Measurements from ENCODE around the gene PRPS1.

PRPS1 gene

DNA sequence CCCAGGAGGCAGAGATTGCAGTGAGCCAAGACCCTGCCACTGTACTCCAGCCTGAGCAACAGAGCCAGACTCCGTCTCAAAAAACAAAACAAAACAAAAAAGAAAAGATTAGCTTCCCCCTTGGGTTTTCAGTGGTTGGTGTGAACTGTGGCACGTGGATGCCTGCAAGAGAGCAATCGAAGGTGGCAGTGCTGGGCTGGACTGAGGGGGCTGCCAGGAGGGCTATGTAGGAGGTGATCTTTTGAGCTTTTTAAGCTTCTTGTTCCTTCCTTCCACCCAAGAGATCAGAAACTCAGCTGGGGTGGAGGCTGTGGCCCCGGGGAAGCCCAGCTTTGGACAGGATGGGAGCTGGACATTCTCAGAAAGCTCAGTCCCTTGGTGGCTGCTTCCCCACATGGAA lies 49.6 kb downstream of the PRPS1 start:
- TF ChIP-seq L3MBTL2 (conservative IDR thresholded peaks at IDR 0.05), result peak; percentile 52
- no peak for TF ChIP-seq SP1 (IDR thresholded peaks at IDR 0.05)
- ChIA-PET CTCF (interaction anchor here (0.8 to 7.5 kb wide), 4 partner anchors 18 to 98 kb away, joined by 3 to 86 read pairs (median 4); partner anchors contain the start of genes NCBP2L and TSC22D3), POLR2A (interaction anchor here (0.5 to 23.6 kb wide), 15 partner anchors 9 to 101 kb away, joined by 3 to 724 read pairs (median 6); partner anchors contain the start of genes NCBP2L and TSC22D3)
- no peak for DNase-seq (ENCODE audit: extremely low spot score)

DNA sequence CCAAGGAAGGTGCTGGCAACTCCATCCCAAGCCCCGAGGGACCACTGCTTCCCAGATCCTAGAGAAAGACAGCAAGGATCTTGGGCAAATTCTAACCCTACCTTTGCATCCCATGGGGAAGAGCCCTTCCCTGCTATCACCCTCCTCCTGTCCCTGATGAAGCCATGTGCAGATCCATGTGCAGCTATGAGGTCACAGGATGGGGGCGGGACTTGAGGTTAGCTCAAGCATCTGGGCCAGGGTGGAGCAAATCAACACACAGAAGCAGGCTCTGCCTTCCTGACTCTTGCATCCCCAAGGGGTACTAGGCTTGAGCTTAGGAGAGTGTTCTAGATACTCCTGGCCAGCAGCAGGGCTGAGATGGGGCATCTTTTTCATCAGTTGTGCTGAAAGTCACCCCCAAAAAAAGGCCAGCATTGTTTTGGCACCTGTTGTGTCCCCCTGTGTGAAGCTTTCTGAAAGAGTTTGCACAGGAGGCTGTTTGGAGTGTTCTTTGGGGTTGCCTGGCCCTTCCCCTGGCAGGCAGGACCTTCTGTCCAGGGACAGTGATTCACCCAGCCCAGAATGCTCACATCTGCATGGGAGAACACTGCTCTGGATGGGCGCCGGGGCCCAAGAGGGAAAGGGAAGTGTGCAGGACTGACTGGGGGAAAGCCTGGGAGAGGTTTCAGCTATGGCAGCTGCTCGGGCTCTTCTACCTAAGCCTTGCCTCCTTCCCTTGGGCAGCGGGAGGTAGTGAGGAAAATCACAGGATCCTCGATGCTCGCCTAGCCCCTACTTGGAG lies 50.8 kb downstream of the PRPS1 start:
- POLR2A ChIA-PET, result interaction anchor here (0.7 to 23.6 kb wide), 10 partner anchors 8 to 97 kb away, joined by 3 to 724 read pairs (median 10); partner anchors contain the start of genes NCBP2L, PRPS1 and TSC22D3
- CTCF ChIA-PET, result interaction anchor here (0.8 to 7.5 kb wide), 4 partner anchors 16 to 97 kb away, joined by 4 to 86 read pairs (median 4); partner anchors contain the start of genes NCBP2L and TSC22D3
- no peak for TF ChIP-seq TARDBP (IDR thresholded peaks at IDR 0.05)
- TF ChIP-seq L3MBTL2 (conservative IDR thresholded peaks at IDR 0.05), result no peak
- no peak for TF ChIP-seq FOXA1 (IDR thresholded peaks at IDR 0.05)
- no peak for TF ChIP-seq BHLHE40 (IDR thresholded peaks at IDR 0.05; ENCODE audit: borderline replicate concordance)
- TF ChIP-seq FOXK2 (IDR thresholded peaks at IDR 0.05), result no peak
- no peak for TF ChIP-seq ZNF384 (IDR thresholded peaks at IDR 0.05)
- no peak for TF ChIP-seq PKNOX1 (IDR thresholded peaks at IDR 0.05)
- no peak for TF ChIP-seq SUZ12 (IDR thresholded peaks at IDR 0.05)
- no peak for TF ChIP-seq NFRKB (IDR thresholded peaks at IDR 0.05)
- TF ChIP-seq HDGF (IDR thresholded peaks at IDR 0.05; ENCODE audit: borderline replicate concordance), result no peak
- no peak for TF ChIP-seq LEF1 (IDR thresholded peaks at IDR 0.05; ENCODE audit: borderline replicate concordance)
- TF ChIP-seq FOXM1 (IDR thresholded peaks at IDR 0.05; ENCODE audit: borderline replicate concordance), result no peak
- TF ChIP-seq ELF4 (IDR thresholded peaks at IDR 0.05), result no peak
- DNase-seq (ENCODE audit: extremely low spot score), result no peak

- ChIA-PET CTCF (interaction anchor here (1.1 kb wide), 1 partner anchor 9 kb away, joined by 4 read pairs; no protein-coding TSS in a partner anchor), POLR2A (interaction anchor here (23.6 kb wide), 1 partner anchor 36 kb away, joined by 724 read pairs; no protein-coding TSS in a partner anchor)
- DNase-seq (ENCODE audit: extremely low spot score), result no peak
- TF ChIP-seq LEF1 (IDR thresholded peaks at IDR 0.05; ENCODE audit: borderline replicate concordance) (no peak), L3MBTL2 (conservative IDR thresholded peaks at IDR 0.05) (no peak), BHLHE40 (IDR thresholded peaks at IDR 0.05; ENCODE audit: borderline replicate concordance) (no peak), FOXK2 (IDR thresholded peaks at IDR 0.05) (no peak), FOXM1 (IDR thresholded peaks at IDR 0.05; ENCODE audit: borderline replicate concordance) (no peak), HDGF (IDR thresholded peaks at IDR 0.05; ENCODE audit: borderline replicate concordance) (no peak), SP1 (IDR thresholded peaks at IDR 0.05) (no peak), ZNF384 (IDR thresholded peaks at IDR 0.05) (no peak), FOXA1 (IDR thresholded peaks at IDR 0.05) (no peak), NFRKB (IDR thresholded peaks at IDR 0.05) (no peak), ELF4 (IDR thresholded peaks at IDR 0.05) (no peak), CTBP1 (IDR thresholded peaks at IDR 0.05; ENCODE audit: borderline replicate concordance) (no peak), PKNOX1 (IDR thresholded peaks at IDR 0.05) (no peak), SUZ12 (IDR thresholded peaks at IDR 0.05) (no peak)
These were observed 53.9 kb downstream of the PRPS1 start for GRCh38 chrX:107682256-107682655.

- POLR2A ChIA-PET, result interaction anchor here (1.5 to 23.6 kb wide), 3 partner anchors 8 to 48 kb away, joined by 7 to 724 read pairs (median 9); no protein-coding TSS in a partner anchor
- CTCF ChIA-PET, result interaction anchor here (0.7 to 1.1 kb wide), 2 partner anchors 10 to 54 kb away, joined by 3 to 4 read pairs; no protein-coding TSS in a partner anchor
- DNase-seq (ENCODE audit: extremely low spot score), result no peak
- TF ChIP-seq L3MBTL2 (conservative IDR thresholded peaks at IDR 0.05) (no peak), PKNOX1 (IDR thresholded peaks at IDR 0.05) (peak; percentile 8; the same call in 1 of the 2 replicates)
These were observed 55.0 kb downstream of the PRPS1 start for GRCh38 chrX:107683124-107683895.

GRCh38 chrX:107683931-107684330 lies 55.6 kb downstream of the PRPS1 start:
- POLR2A ChIA-PET, result interaction anchor here (1.4 to 23.6 kb wide), 5 partner anchors 9 to 54 kb away, joined by 5 to 724 read pairs (median 7); no protein-coding TSS in a partner anchor
- CTCF ChIA-PET, result interaction anchor here (0.8 to 1.3 kb wide), 2 partner anchors 29 to 54 kb away, joined by 3 to 5 read pairs; no protein-coding TSS in a partner anchor
- no peak for DNase-seq (ENCODE audit: extremely low spot score)
- TF ChIP-seq SP1 (IDR thresholded peaks at IDR 0.05), result no peak
- TF ChIP-seq ELF4 (IDR thresholded peaks at IDR 0.05), result no peak
- TF ChIP-seq PKNOX1 (IDR thresholded peaks at IDR 0.05), result no peak
- no peak for TF ChIP-seq CTBP1 (IDR thresholded peaks at IDR 0.05; ENCODE audit: borderline replicate concordance)
- no peak for TF ChIP-seq HDGF (IDR thresholded peaks at IDR 0.05; ENCODE audit: borderline replicate concordance)
- TF ChIP-seq TARDBP (IDR thresholded peaks at IDR 0.05), result no peak
- TF ChIP-seq FOXK2 (IDR thresholded peaks at IDR 0.05), result no peak
- TF ChIP-seq FOXM1 (IDR thresholded peaks at IDR 0.05; ENCODE audit: borderline replicate concordance), result no peak
- no peak for TF ChIP-seq NFRKB (IDR thresholded peaks at IDR 0.05)
- TF ChIP-seq L3MBTL2 (conservative IDR thresholded peaks at IDR 0.05), result no peak
- TF ChIP-seq FOXA1 (IDR thresholded peaks at IDR 0.05), result no peak
- TF ChIP-seq SUZ12 (IDR thresholded peaks at IDR 0.05), result no peak
- TF ChIP-seq LEF1 (IDR thresholded peaks at IDR 0.05; ENCODE audit: borderline replicate concordance), result no peak
- TF ChIP-seq ZNF384 (IDR thresholded peaks at IDR 0.05), result no peak
- TF ChIP-seq BHLHE40 (IDR thresholded peaks at IDR 0.05; ENCODE audit: borderline replicate concordance), result no peak
- no peak for TF ChIP-seq ARNT (IDR thresholded peaks at IDR 0.05)

All from HEK293T (cell line).